ENCODE data around the gene SPOCK1. TPM values are rescaled to one million over a fixed set of nuclear protein-coding genes. Genes with fewer than 3 reads are reported as not detected.

Gene SPOCK1
- total and polyA plus RNA-seq, 4 donors: 0.07 to 0.18 (median 0.17) TPM; not detected in 1

GRCh38 chr5:137024044-137024443 lies 475.1 kb downstream of the SPOCK1 start (continued):
- TF ChIP-seq ZBTB33 (IDR thresholded peaks at IDR 0.05) (no peak), EGR1 (IDR thresholded peaks at IDR 0.05; ENCODE audit: low read depth in 2 of 2) (no peak), NR2F2 (IDR thresholded peaks at IDR 0.05) (no peak), YY1 (IDR thresholded peaks at IDR 0.05) (no peak), TAF1 (conservative IDR thresholded peaks at IDR 0.05) (no peak), JUND (IDR thresholded peaks at IDR 0.05) (no peak), HNF4G (IDR thresholded peaks at IDR 0.05) (no peak)

GRCh38 chr5:137023371-137023770 lies 475.8 kb downstream of the SPOCK1 start:
- H3K9me3 ChIP-seq (ENCODE audit: control insufficient read depth in 4 of 4, low read length in 3 of 4): no peaks in the 10 kb centered on the region
- TF ChIP-seq GABPA (IDR thresholded peaks at IDR 0.05 in 1 of 2, conservative IDR thresholded peaks at IDR 0.05 in 1 of 2): no peak
- no peak for TF ChIP-seq EGR1 (IDR thresholded peaks at IDR 0.05; ENCODE audit: low read depth in 2 of 2)
- no peak for TF ChIP-seq RXRA (IDR thresholded peaks at IDR 0.05)
- TF ChIP-seq FOXA1 (IDR thresholded peaks at IDR 0.05): no peak
- TF ChIP-seq HNF4G (IDR thresholded peaks at IDR 0.05): no peak
- TF ChIP-seq ATF3 (IDR thresholded peaks at IDR 0.05): no peak
- TF ChIP-seq TAF1 (conservative IDR thresholded peaks at IDR 0.05): no peak
- TF ChIP-seq CTCF (IDR thresholded peaks at IDR 0.05; ENCODE audit: low read depth, low read length, missing input control): no peak
- no peak for TF ChIP-seq SP1 (IDR thresholded peaks at IDR 0.05)
- TF ChIP-seq REST (IDR thresholded peaks at IDR 0.05): no peak
- no peak for TF ChIP-seq RAD21 (IDR thresholded peaks at IDR 0.05)
- no peak for TF ChIP-seq MAX (IDR thresholded peaks at IDR 0.05)
- TF ChIP-seq HNF4A (conservative IDR thresholded peaks at IDR 0.05): no peak
- TF ChIP-seq NR2F2 (IDR thresholded peaks at IDR 0.05): no peak
- TF ChIP-seq JUND (IDR thresholded peaks at IDR 0.05): no peak
- TF ChIP-seq FOXA2 (IDR thresholded peaks at IDR 0.05): no peak
- TF ChIP-seq YY1 (IDR thresholded peaks at IDR 0.05): no peak
- TF ChIP-seq ZBTB33 (IDR thresholded peaks at IDR 0.05): no peak
- no peaks in the 10 kb centered on the region for H3K36me3 ChIP-seq (ENCODE audit: control insufficient read depth in 4 of 4, insufficient read depth in 3 of 4, low read depth in 1 of 4, low read length in 3 of 4)
- no peaks in the 10 kb centered on the region for H3K27me3 ChIP-seq (ENCODE audit: control insufficient read depth in 4 of 4, insufficient read depth in 4 of 4, low read length in 3 of 4)
- H3K4me3 ChIP-seq (ENCODE audit: low read depth in 1 of 3, low read length in 3 of 3): no peak overlapping the region
- 83% methylated on average over 5 of the region's 5 CpGs for WGBS
- no peaks in the 10 kb centered on the region for H3K4me1 ChIP-seq (ENCODE audit: control insufficient read depth in 4 of 4, insufficient read depth in 4 of 4, low read length in 3 of 4)
- no peak overlapping the region for H3K27ac ChIP-seq (ENCODE audit: low read depth in 1 of 2, low read length in 2 of 2)
- H3K9ac ChIP-seq (ENCODE audit: low read depth in 1 of 2, low read length in 2 of 2): no peak overlapping the region
- DNase-seq (ENCODE audit: low spot score): no peak
